CD4-positive, CD25-positive, alpha-beta regulatory T cell (primary cell): ENCODE data around the gene TYW5. TPM values are rescaled to one million over a fixed set of nuclear protein-coding genes. Genes with fewer than 3 reads are reported as not detected.
A peak's percentile ranks its signal among the peaks of the same experiment; 100 is the strongest.

Source experiments
- ATAC-seq, 2 donors: fragments of 150-1000 bp; cut with Tn5 transposase; one replicate each; pipeline ENCODE4 v1.10.0; 2021; ENCODE audit warnings: low read depth in 2 of 2, moderate number of reproducible peaks in 2 of 2, moderate library complexity in 1 of 2
- DNase-seq, 3 donors: peaks; one replicate each; pipeline versions ENCODE4 v3.0.0 to v3.0.0-alpha.2; 2012 to 2022; ENCODE audit warnings: mixed read lengths in 1 of 3
- H3K27ac ChIP-seq: one replicate; pipeline ENCODE4 v1.7.0; 2013; ENCODE audit warnings: mild to moderate bottlenecking, low read length; ENCODE audit not compliant: insufficient read depth, poor library complexity, severe bottlenecking
- H3K27me3 ChIP-seq: one replicate; pipeline ENCODE4 v1.7.0; 2013; ENCODE audit warnings: low read length; ENCODE audit not compliant: control insufficient read depth, insufficient read depth
- H3K36me3 ChIP-seq: one replicate; pipeline ENCODE4 v1.7.0; 2013; ENCODE audit warnings: mild to moderate bottlenecking, low read length, moderate library complexity; ENCODE audit not compliant: control insufficient read depth, insufficient read depth
- H3K4me1 ChIP-seq: 2 replicates; pipeline ENCODE4 v1.7.0; 2013; ENCODE audit warnings: mild to moderate bottlenecking, low read length; ENCODE audit not compliant: insufficient read depth, control insufficient read depth, poor library complexity, severe bottlenecking
- H3K4me3 ChIP-seq: one replicate; pipeline ENCODE4 v1.7.0; 2013; ENCODE audit warnings: low read depth, mild to moderate bottlenecking, low read length, moderate library complexity
- H3K9me3 ChIP-seq, 2 experiments: 1 replicate in 1 of 2; 2 replicates in 1 of 2; pipeline ENCODE4 v1.7.0; 2013; ENCODE audit warnings: low read length in 2 of 2, mild to moderate bottlenecking in 1 of 2, moderate library complexity in 1 of 2; ENCODE audit not compliant: control insufficient read depth in 2 of 2
- H3K27ac Mint-ChIP-seq, 3 donors: one replicate each; pipeline ENCODE4 v1.8.0; 2020 to 2022; ENCODE audit warnings: mild to moderate bottlenecking in 3 of 3, mixed read lengths in 3 of 3, moderate library complexity in 2 of 3
- H3K27me3 Mint-ChIP-seq: one replicate; pipeline ENCODE4 v1.8.0; 2022; ENCODE audit warnings: mild to moderate bottlenecking, mixed read lengths
- H3K36me3 Mint-ChIP-seq: one replicate; pipeline ENCODE4 v1.8.0; 2020; ENCODE audit warnings: mixed read lengths
- H3K4me1 Mint-ChIP-seq, 4 donors: one replicate each; pipeline ENCODE4 v1.8.0; 2020 to 2022; ENCODE audit warnings: mixed read lengths in 4 of 4, mild to moderate bottlenecking in 1 of 4
- H3K4me3 Mint-ChIP-seq, 4 donors: one replicate each; pipeline ENCODE4 v1.8.0; 2020 to 2022; ENCODE audit warnings: mild to moderate bottlenecking in 4 of 4, mixed read lengths in 4 of 4, moderate library complexity in 3 of 4
- H3K9me3 Mint-ChIP-seq, 7 donors: one replicate each; pipeline ENCODE4 v1.8.0; 2020 to 2022; ENCODE audit warnings: mixed read lengths in 7 of 7, mild to moderate bottlenecking in 3 of 7, moderate library complexity in 2 of 7
- polyA plus RNA-seq, 4 donors: library from polyadenylated mRNA; unstranded; fragments of 300-500 nt; fragmentation: Illumina TruSeq; gene quantifications; one replicate each; pipeline ENCODE4 v1.2.3, GENCODE V29; 2021
- total RNA-seq: library from RNA; stranded (reverse); gene quantifications from one replicate; pipeline ENCODE4 v1.2.3, GENCODE V29; 2022

TYW5 gene
- total and polyA plus RNA-seq, 5 donors from 2014 or later, result 4.0 to 14.1 (median 4.8) TPM

- H3K4me1 ChIP-seq, result no peaks in the 10 kb centered on the region
- ATAC-seq (no peak), DNase-seq (no peak)
- H3K27me3 Mint-ChIP-seq, result no peaks in the 10 kb centered on the region
- no peaks in the 10 kb centered on the region for H3K27me3 ChIP-seq
- no peaks in the 10 kb centered on the region for H3K9me3 ChIP-seq
- H3K36me3 Mint-ChIP-seq, result peaks cover 23% of the 10 kb centered on the region
- no peak overlapping the region for H3K27ac ChIP-seq
- H3K4me1 Mint-ChIP-seq, result peaks cover 0 to 4% (median 0%) of the 10 kb centered on the region in 4 donors
- peaks cover 0 to 5% (median 0%) of the 10 kb centered on the region in 7 donors for H3K9me3 Mint-ChIP-seq
- no peak overlapping the region for H3K4me3 ChIP-seq
- H3K27ac Mint-ChIP-seq, result peak overlapping the region in 1 of 3 donors; percentile 75
- H3K4me3 Mint-ChIP-seq, result no peak overlapping the region
- no peaks in the 10 kb centered on the region for H3K36me3 ChIP-seq
Measured at GRCh38 chr2:199972088-199972626, 16.9 kb upstream of the TYW5 start.

GRCh38 chr2:199968126-199968525, 12.8 kb upstream of the TYW5 start:
- Histone ChIP-seq H3K4me3 (no peak overlapping the region), H3K27ac (no peak overlapping the region), H3K4me1 (no peaks in the 10 kb centered on the region), H3K27me3 (no peaks in the 10 kb centered on the region), H3K36me3 (peaks cover 28% of the 10 kb centered on the region), H3K9me3 (no peaks in the 10 kb centered on the region)
- ATAC-seq (no peak), DNase-seq (no peak)
- H3K4me1 Mint-ChIP-seq, result peaks cover 0 to 11% (median 0%) of the 10 kb centered on the region in 4 donors
- no peaks in the 10 kb centered on the region for H3K9me3 Mint-ChIP-seq
- H3K36me3 Mint-ChIP-seq, result peaks cover 30% of the 10 kb centered on the region
- H3K27me3 Mint-ChIP-seq, result no peaks in the 10 kb centered on the region
- H3K4me3 Mint-ChIP-seq, result no peak overlapping the region
- no peak overlapping the region for H3K27ac Mint-ChIP-seq

- Histone ChIP-seq H3K27me3 (no peaks in the 10 kb centered on the region), H3K27ac (no peak overlapping the region), H3K4me3 (no peak overlapping the region), H3K36me3 (peaks cover 39% of the 10 kb centered on the region), H3K4me1 (no peaks in the 10 kb centered on the region), H3K9me3 (no peaks in the 10 kb centered on the region)
- Mint-ChIP-seq H3K9me3 (no peaks in the 10 kb centered on the region), H3K27me3 (no peaks in the 10 kb centered on the region), H3K36me3 (peaks cover 31% of the 10 kb centered on the region), H3K4me1 (peaks cover 0 to 11% (median 3%) of the 10 kb centered on the region in 4 donors), H3K27ac (no peak overlapping the region), H3K4me3 (no peak overlapping the region)
- DNase-seq (no peak), ATAC-seq (no peak)
Measured at GRCh38 chr2:199966976-199967375, 11.7 kb upstream of the TYW5 start.

DNA sequence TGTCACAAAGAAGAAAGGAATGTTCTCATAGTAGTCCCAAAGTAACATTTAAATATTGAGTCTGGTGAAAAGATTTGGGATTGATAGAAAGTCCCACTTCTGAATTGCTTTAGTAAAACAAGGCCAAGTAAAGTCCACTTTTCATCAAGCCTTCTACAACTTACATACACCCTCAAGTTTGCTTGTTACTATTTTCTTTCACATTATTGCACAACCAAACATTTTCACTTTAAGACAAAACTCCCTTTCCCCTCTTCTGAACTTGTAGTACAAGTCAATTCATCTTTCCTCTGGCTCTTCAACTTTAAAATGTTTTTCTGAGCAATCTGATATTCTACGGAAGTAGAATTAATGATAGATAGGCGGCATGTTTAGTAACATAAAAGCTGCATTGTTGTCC, 11.1 kb upstream of the TYW5 start:
- Histone ChIP-seq H3K9me3 (no peaks in the 10 kb centered on the region), H3K4me1 (no peaks in the 10 kb centered on the region), H3K27me3 (no peaks in the 10 kb centered on the region), H3K27ac (no peak overlapping the region), H3K4me3 (no peak overlapping the region), H3K36me3 (peaks cover 45% of the 10 kb centered on the region)
- ATAC-seq (no peak), DNase-seq (no peak)
- Mint-ChIP-seq H3K9me3 (no peaks in the 10 kb centered on the region), H3K27me3 (no peaks in the 10 kb centered on the region), H3K36me3 (peaks cover 36% of the 10 kb centered on the region), H3K4me1 (peaks cover 0 to 15% (median 4%) of the 10 kb centered on the region in 4 donors), H3K4me3 (no peak overlapping the region), H3K27ac (no peak overlapping the region)

- Mint-ChIP-seq H3K9me3 (no peaks in the 10 kb centered on the region), H3K36me3 (peaks cover 37% of the 10 kb centered on the region), H3K4me3 (no peak overlapping the region), H3K27ac (no peak overlapping the region), H3K4me1 (peaks cover 15 to 17% (median 16%) of the 10 kb centered on the region in 4 donors), H3K27me3 (no peaks in the 10 kb centered on the region)
- no peaks in the 10 kb centered on the region for H3K9me3 ChIP-seq
- DNase-seq (no peak), ATAC-seq (no peak)
- H3K27me3 ChIP-seq, result no peaks in the 10 kb centered on the region
- H3K4me1 ChIP-seq, result peaks cover 5% of the 10 kb centered on the region
- H3K4me3 ChIP-seq, result no peak overlapping the region
- H3K36me3 ChIP-seq, result peaks cover 72% of the 10 kb centered on the region
- no peak overlapping the region for H3K27ac ChIP-seq
Measured at GRCh38 chr2:199962203-199962602, 6.9 kb upstream of the TYW5 start.

DNA sequence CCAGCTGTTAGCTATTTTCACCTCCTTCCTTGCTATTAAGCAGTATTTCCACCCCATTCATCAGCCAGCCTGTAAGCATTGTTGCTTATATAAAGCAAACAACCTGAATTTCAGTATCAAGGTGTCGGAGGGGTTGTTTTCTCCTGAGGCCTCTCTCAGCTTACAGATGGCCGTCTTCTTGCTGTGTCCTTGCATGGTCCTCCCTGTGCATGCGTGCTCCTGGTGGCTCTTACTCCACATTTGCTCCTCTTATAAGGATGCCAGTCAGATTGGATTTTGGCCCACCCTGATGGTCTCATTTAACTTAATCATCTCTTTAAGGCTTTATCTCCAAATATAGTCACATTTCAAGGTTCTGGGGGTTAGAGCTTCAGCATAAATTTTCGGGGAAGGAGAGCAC, 2.7 kb upstream of the TYW5 start:
- Mint-ChIP-seq H3K4me3 (peak overlapping the region; percentile 11 to 99 (median 24)), H3K9me3 (no peaks in the 10 kb centered on the region), H3K4me1 (peaks cover 28 to 57% (median 42%) of the 10 kb centered on the region in 4 donors), H3K27ac (no peak overlapping the region), H3K36me3 (peaks cover 23% of the 10 kb centered on the region), H3K27me3 (no peaks in the 10 kb centered on the region)
- Histone ChIP-seq H3K36me3 (peaks cover 43% of the 10 kb centered on the region), H3K9me3 (no peaks in the 10 kb centered on the region), H3K4me1 (peaks cover 38% of the 10 kb centered on the region), H3K27me3 (no peaks in the 10 kb centered on the region), H3K27ac (no peak overlapping the region), H3K4me3 (no peak overlapping the region)
- no peak for DNase-seq
- ATAC-seq, result no peak

- peak overlapping the region; percentile 97 to 99 (median 98) for H3K4me3 Mint-ChIP-seq
- Histone ChIP-seq H3K4me1 (peaks cover 38% of the 10 kb centered on the region), H3K9me3 (no peaks in the 10 kb centered on the region), H3K27me3 (no peaks in the 10 kb centered on the region), H3K27ac (peak overlapping the region; percentile 77), H3K36me3 (peaks cover 23% of the 10 kb centered on the region), H3K4me3 (peak overlapping the region; percentile 99)
- H3K36me3 Mint-ChIP-seq, result peaks cover 11% of the 10 kb centered on the region
- no peaks in the 10 kb centered on the region for H3K9me3 Mint-ChIP-seq
- H3K4me1 Mint-ChIP-seq, result peaks cover 37 to 71% (median 49%) of the 10 kb centered on the region in 4 donors
- ATAC-seq (no peak), DNase-seq (no peak)
- peak overlapping the region; percentile 95 to 99 (median 96) for H3K27ac Mint-ChIP-seq
- H3K27me3 Mint-ChIP-seq, result no peaks in the 10 kb centered on the region
Measured at GRCh38 chr2:199956062-199956380, 730 bp upstream of the TYW5 start.

- H3K4me1 ChIP-seq, result peaks cover 38% of the 10 kb centered on the region
Measured at GRCh38 chr2:199955007-199955338, 318 bp downstream of the TYW5 start.

More at GRCh38 chr2:199955007-199955338, 318 bp downstream of the TYW5 start:
- peak overlapping the region; percentile 99 for H3K4me3 ChIP-seq
- ATAC-seq (peak in 1 of 2 donors; percentile 9), DNase-seq (no peak)
- Mint-ChIP-seq H3K27ac (peak overlapping the region; percentile 95 to 99 (median 96)), H3K9me3 (no peaks in the 10 kb centered on the region), H3K36me3 (peaks cover 5% of the 10 kb centered on the region), H3K27me3 (no peaks in the 10 kb centered on the region), H3K4me3 (peak overlapping the region; percentile 97 to 99 (median 98)), H3K4me1 (peaks cover 38 to 78% (median 55%) of the 10 kb centered on the region in 4 donors)
- H3K36me3 ChIP-seq, result peaks cover 18% of the 10 kb centered on the region
- H3K27ac ChIP-seq, result peak overlapping the region; percentile 77
- H3K9me3 ChIP-seq, result no peaks in the 10 kb centered on the region
- no peaks in the 10 kb centered on the region for H3K27me3 ChIP-seq
